RWPE1 (cell line): ENCODE results near the gene RTN1.

Experiments used
- CTCF ChIA-PET: fragments of 350-600 bp; sonication (Branson Sonifier 250); formaldehyde crosslinking; extraction: SDS; loops from one replicate; lab custom pipeline; 2021; lab: Yijun Ruan, JAX
- POLR2A ChIA-PET: fragments of 400-600 bp; formaldehyde crosslinking; extraction: SDS; loops from one replicate; lab custom pipeline; 2020; ENCODE audit warnings: antibody characterized with exemption; ENCODE audit not compliant: low non-redundant PET; lab: Yijun Ruan, JAX
- DNase-seq: peaks from one replicate; pipeline ENCODE4 v3.0.0; 2012; ENCODE audit warnings: low spot score
- H3K27ac ChIP-seq: fragments of 450-650 bp; 2 replicates; pipeline ENCODE4 v1.5.1; 2017
- CTCF ChIP-seq: fragments of 450-650 bp; conservative IDR thresholded peaks from 2 replicates; pipeline ENCODE4 v1.5.1; 2017; ENCODE audit warnings: low read depth, mild to moderate bottlenecking

RTN1 gene

GRCh38 chr14:59905188-59905587 lies 34.6 kb upstream of the RTN1 start:
- no peak for DNase-seq
- no peak for TF ChIP-seq CTCF
- CTCF ChIA-PET, result interaction anchor here (0.5 to 1.0 kb wide), 2 partner anchors 59 to 1278 kb away, joined by 3 to 4 read pairs; no protein-coding TSS in a partner anchor
- POLR2A ChIA-PET, result no interaction called here
- H3K27ac ChIP-seq, result no peak overlapping the region

GRCh38 chr14:59904184-59904583 lies 33.6 kb upstream of the RTN1 start:
- CTCF ChIA-PET, result no interaction called here

GRCh38 chr14:59900556-59900955 lies 30.0 kb upstream of the RTN1 start:
- CTCF ChIA-PET, result no interaction called here
- no peak for TF ChIP-seq CTCF
- H3K27ac ChIP-seq, result no peak overlapping the region
- POLR2A ChIA-PET, result no interaction called here
- no peak for DNase-seq

More at GRCh38 chr14:59904184-59904583, 33.6 kb upstream of the RTN1 start:
- no peak for DNase-seq
- POLR2A ChIA-PET, result no interaction called here
- TF ChIP-seq CTCF, result no peak
- H3K27ac ChIP-seq, result no peak overlapping the region

GRCh38 chr14:59897757-59898383 lies 27.3 kb upstream of the RTN1 start:
- no peak overlapping the region for H3K27ac ChIP-seq
- ChIA-PET POLR2A (no interaction called here), CTCF (interaction anchor here (0.5 to 1.5 kb wide), 12 partner anchors 10 to 1794 kb away, joined by 3 to 8 read pairs (median 3); no protein-coding TSS in a partner anchor)
- TF ChIP-seq CTCF, result peak; percentile 52
- DNase-seq, result peak; percentile 27

- CTCF ChIA-PET, result no interaction called here
- no peak overlapping the region for H3K27ac ChIP-seq
- TF ChIP-seq CTCF, result no peak
- POLR2A ChIA-PET, result no interaction called here
- no peak for DNase-seq
Measured at GRCh38 chr14:59895721-59896120, 25.1 kb upstream of the RTN1 start.

- DNase-seq, result no peak
- ChIA-PET CTCF (interaction anchor here (0.6 kb wide), 1 partner anchor 1155 kb away, joined by 6 read pairs; no protein-coding TSS in a partner anchor), POLR2A (no interaction called here)
- no peak overlapping the region for H3K27ac ChIP-seq
- TF ChIP-seq CTCF, result no peak
Measured at GRCh38 chr14:59890676-59891075, 20.1 kb upstream of the RTN1 start.
